T-helper 2 cell treated with Interferon-gamma antibody and Interleukin-4, amounts not matched to agents 5 μg/mL and 100 μg/mL, for 36 hours (primary cell): ENCODE results near the gene TSHZ2.
"Not testable (repeated sequence)": the region's sequence is repeated elsewhere in the genome, so short reads cannot be mapped to it uniquely, and the experiment has no call there.

Source experiments
- DNase-seq: peaks from one replicate; pipeline ENCODE4 v3.0.0; 2021; ENCODE audit warnings: low spot score
- H3K27ac Mint-ChIP-seq: one replicate; pipeline ENCODE4 v1.8.0; 2021; ENCODE audit warnings: mild to moderate bottlenecking, mixed read lengths
- H3K27me3 Mint-ChIP-seq: one replicate; pipeline ENCODE4 v1.8.0; 2021; ENCODE audit warnings: low read depth, mixed read lengths
- H3K36me3 Mint-ChIP-seq: one replicate; pipeline ENCODE4 v1.8.0; 2021; ENCODE audit warnings: low read depth, mixed read lengths
- H3K4me1 Mint-ChIP-seq: one replicate; pipeline ENCODE4 v1.8.0; 2021; ENCODE audit warnings: low read depth, mixed read lengths
- H3K4me3 Mint-ChIP-seq: one replicate; pipeline ENCODE4 v1.8.0; 2022; ENCODE audit warnings: mild to moderate bottlenecking, moderate library complexity, mixed read lengths
- H3K9me3 Mint-ChIP-seq: one replicate; pipeline ENCODE4 v1.8.0; 2021; ENCODE audit warnings: mixed read lengths

Gene TSHZ2

GRCh38 chr20:53491462-53491861 is 519.3 kb downstream of the TSHZ2 start:
- DNase-seq: no peak

GRCh38 chr20:53492212-53492611 is 520.1 kb downstream of the TSHZ2 start:
- Mint-ChIP-seq H3K9me3 (no peaks in the 10 kb centered on the region), H3K27ac (no peak overlapping the region), H3K36me3 (no peaks in the 10 kb centered on the region), H3K4me3 (no peak overlapping the region), H3K27me3 (no peaks in the 10 kb centered on the region), H3K4me1 (no peaks in the 10 kb centered on the region)
- no peak for DNase-seq

More at GRCh38 chr20:53491462-53491861, 519.3 kb downstream of the TSHZ2 start:
- Mint-ChIP-seq H3K27ac (no peak overlapping the region), H3K27me3 (no peaks in the 10 kb centered on the region), H3K36me3 (no peaks in the 10 kb centered on the region), H3K4me3 (no peak overlapping the region), H3K4me1 (no peaks in the 10 kb centered on the region), H3K9me3 (no peaks in the 10 kb centered on the region)

- no peak overlapping the region for H3K27ac Mint-ChIP-seq
- H3K4me1 Mint-ChIP-seq: no peaks in the 10 kb centered on the region
- H3K4me3 Mint-ChIP-seq: no peak overlapping the region
- DNase-seq: no peak
- H3K36me3 Mint-ChIP-seq: no peaks in the 10 kb centered on the region
- no peaks in the 10 kb centered on the region for H3K9me3 Mint-ChIP-seq
- H3K27me3 Mint-ChIP-seq: no peaks in the 10 kb centered on the region
Observed at GRCh38 chr20:53493311-53493857, 521.2 kb downstream of the TSHZ2 start.

- H3K4me3 Mint-ChIP-seq: no peak overlapping the region
- H3K36me3 Mint-ChIP-seq: no peaks in the 10 kb centered on the region
- H3K27me3 Mint-ChIP-seq: no peaks in the 10 kb centered on the region
- H3K27ac Mint-ChIP-seq: no peak overlapping the region
- H3K9me3 Mint-ChIP-seq: no peaks in the 10 kb centered on the region
- no peaks in the 10 kb centered on the region for H3K4me1 Mint-ChIP-seq
- no peak for DNase-seq
Observed at GRCh38 chr20:53494753-53495152, 522.6 kb downstream of the TSHZ2 start.

- Mint-ChIP-seq H3K9me3 (no peaks in the 10 kb centered on the region), H3K4me1 (no peaks in the 10 kb centered on the region), H3K36me3 (no peaks in the 10 kb centered on the region), H3K4me3 (no peak overlapping the region), H3K27ac (no peak overlapping the region), H3K27me3 (no peaks in the 10 kb centered on the region)
- DNase-seq: no peak
Observed at GRCh38 chr20:53495398-53496092, 523.4 kb downstream of the TSHZ2 start.

- Mint-ChIP-seq H3K4me1 (no peaks in the 10 kb centered on the region), H3K4me3 (no peak overlapping the region), H3K27ac (no peak overlapping the region), H3K9me3 (no peaks in the 10 kb centered on the region), H3K36me3 (no peaks in the 10 kb centered on the region), H3K27me3 (no peaks in the 10 kb centered on the region)
- no peak for DNase-seq
Observed at GRCh38 chr20:53497246-53497645, 525.1 kb downstream of the TSHZ2 start.

GRCh38 chr20:53498341-53498740 is 526.2 kb downstream of the TSHZ2 start:
- Mint-ChIP-seq H3K4me3 (no peak overlapping the region), H3K9me3 (no peaks in the 10 kb centered on the region), H3K27me3 (no peaks in the 10 kb centered on the region), H3K36me3 (no peaks in the 10 kb centered on the region), H3K4me1 (no peaks in the 10 kb centered on the region), H3K27ac (no peak overlapping the region)
- DNase-seq: no peak

GRCh38 chr20:53500651-53501050 is 528.5 kb downstream of the TSHZ2 start:
- no peaks in the 10 kb centered on the region for H3K9me3 Mint-ChIP-seq
- H3K27ac Mint-ChIP-seq: no peak overlapping the region
- no peak overlapping the region for H3K4me3 Mint-ChIP-seq
- DNase-seq: no peak
- H3K4me1 Mint-ChIP-seq: no peaks in the 10 kb centered on the region
- H3K27me3 Mint-ChIP-seq: no peaks in the 10 kb centered on the region
- H3K36me3 Mint-ChIP-seq: no peaks in the 10 kb centered on the region

GRCh38 chr20:53502820-53503219 is 530.7 kb downstream of the TSHZ2 start:
- Mint-ChIP-seq H3K9me3 (no peaks in the 10 kb centered on the region), H3K4me1 (no peaks in the 10 kb centered on the region), H3K36me3 (no peaks in the 10 kb centered on the region), H3K27me3 (no peaks in the 10 kb centered on the region), H3K4me3 (no peak overlapping the region), H3K27ac (no peak overlapping the region)
- DNase-seq: no peak

- Mint-ChIP-seq H3K27me3 (no peaks in the 10 kb centered on the region), H3K9me3 (no peaks in the 10 kb centered on the region), H3K4me3 (no peak overlapping the region), H3K27ac (no peak overlapping the region), H3K4me1 (no peaks in the 10 kb centered on the region), H3K36me3 (no peaks in the 10 kb centered on the region)
- no peak for DNase-seq
Observed at GRCh38 chr20:53503517-53503919, 531.4 kb downstream of the TSHZ2 start.

GRCh38 chr20:53504106-53504505 is 531.9 kb downstream of the TSHZ2 start:
- not testable (repeated sequence) for H3K4me3 Mint-ChIP-seq, H3K27ac Mint-ChIP-seq, H3K9me3 Mint-ChIP-seq, H3K36me3 Mint-ChIP-seq, H3K4me1 Mint-ChIP-seq, DNase-seq, H3K27me3 Mint-ChIP-seq

- Mint-ChIP-seq H3K27ac (no peak overlapping the region), H3K4me3 (no peak overlapping the region), H3K36me3 (no peaks in the 10 kb centered on the region), H3K4me1 (no peaks in the 10 kb centered on the region), H3K27me3 (no peaks in the 10 kb centered on the region), H3K9me3 (no peaks in the 10 kb centered on the region)
- no peak for DNase-seq
Observed at GRCh38 chr20:53510262-53510661, 538.1 kb downstream of the TSHZ2 start.

- Mint-ChIP-seq H3K9me3 (no peaks in the 10 kb centered on the region), H3K36me3 (no peaks in the 10 kb centered on the region), H3K27ac (no peak overlapping the region), H3K4me3 (no peak overlapping the region), H3K27me3 (no peaks in the 10 kb centered on the region), H3K4me1 (no peaks in the 10 kb centered on the region)
- DNase-seq: no peak
Observed at GRCh38 chr20:53510704-53511103, 538.5 kb downstream of the TSHZ2 start.

GRCh38 chr20:53512076-53512475 is 539.9 kb downstream of the TSHZ2 start:
- DNase-seq: no peak
- Mint-ChIP-seq H3K4me3 (no peak overlapping the region), H3K27me3 (no peaks in the 10 kb centered on the region), H3K9me3 (no peaks in the 10 kb centered on the region), H3K4me1 (no peaks in the 10 kb centered on the region), H3K27ac (no peak overlapping the region), H3K36me3 (no peaks in the 10 kb centered on the region)

GRCh38 chr20:53513168-53513488 is 541.0 kb downstream of the TSHZ2 start:
- DNase-seq: no peak
- H3K9me3 Mint-ChIP-seq: no peaks in the 10 kb centered on the region
- H3K4me3 Mint-ChIP-seq: no peak overlapping the region
- no peaks in the 10 kb centered on the region for H3K4me1 Mint-ChIP-seq
- no peak overlapping the region for H3K27ac Mint-ChIP-seq
- no peaks in the 10 kb centered on the region for H3K27me3 Mint-ChIP-seq
- H3K36me3 Mint-ChIP-seq: no peaks in the 10 kb centered on the region
